Ectodermal cell (in vitro differentiated cells): ENCODE data around the gene CRYGS.

Source experiments
- H3K27ac ChIP-seq: 2 replicates; pipeline ENCODE4 v1.7.0; 2013; ENCODE audit warnings: mild to moderate bottlenecking, low read depth, low read length; ENCODE audit not compliant: insufficient read depth, poor library complexity, severe bottlenecking
- H3K27me3 ChIP-seq: 2 replicates; pipeline ENCODE4 v1.7.0; 2013; ENCODE audit warnings: mild to moderate bottlenecking, low read length; ENCODE audit not compliant: insufficient read depth, control insufficient read depth, poor library complexity, severe bottlenecking
- H3K36me3 ChIP-seq: one replicate; pipeline ENCODE4 v1.7.0; 2013; ENCODE audit warnings: low read length; ENCODE audit not compliant: control insufficient read depth, insufficient read depth
- H3K4me1 ChIP-seq: one replicate; pipeline ENCODE4 v1.7.0; 2013; ENCODE audit warnings: low read length; ENCODE audit not compliant: control insufficient read depth, insufficient read depth
- H3K4me3 ChIP-seq: 2 replicates; pipeline ENCODE4 v1.7.0; 2013; ENCODE audit warnings: low read depth, low read length, control low read depth; ENCODE audit not compliant: insufficient read depth
- H3K9me3 ChIP-seq: 2 replicates; pipeline ENCODE4 v1.7.0; 2013; ENCODE audit warnings: mild to moderate bottlenecking, low read length, moderate library complexity; ENCODE audit not compliant: control insufficient read depth
- WGBS, 2 experiments: methylation state at CpG; one replicate each; pipeline ENCODE4 v1.1.7; 2013; ENCODE audit warnings: missing lambda C conversion rate in 2 of 2; 5-methylcytosine and 5-hydroxymethylcytosine counted together

CRYGS gene

GRCh38 chr3:186496016-186496415 is 48.2 kb downstream of the CRYGS start:
- Histone ChIP-seq H3K4me3 (no peak overlapping the region), H3K9me3 (no peaks in the 10 kb centered on the region), H3K27me3 (no peaks in the 10 kb centered on the region), H3K4me1 (peaks cover 21% of the 10 kb centered on the region), H3K27ac (no peak overlapping the region), H3K36me3 (no peaks in the 10 kb centered on the region)
- WGBS, 2 experiments, result 98 to 99% methylated on average over 3 of the region's 3 CpGs

DNA sequence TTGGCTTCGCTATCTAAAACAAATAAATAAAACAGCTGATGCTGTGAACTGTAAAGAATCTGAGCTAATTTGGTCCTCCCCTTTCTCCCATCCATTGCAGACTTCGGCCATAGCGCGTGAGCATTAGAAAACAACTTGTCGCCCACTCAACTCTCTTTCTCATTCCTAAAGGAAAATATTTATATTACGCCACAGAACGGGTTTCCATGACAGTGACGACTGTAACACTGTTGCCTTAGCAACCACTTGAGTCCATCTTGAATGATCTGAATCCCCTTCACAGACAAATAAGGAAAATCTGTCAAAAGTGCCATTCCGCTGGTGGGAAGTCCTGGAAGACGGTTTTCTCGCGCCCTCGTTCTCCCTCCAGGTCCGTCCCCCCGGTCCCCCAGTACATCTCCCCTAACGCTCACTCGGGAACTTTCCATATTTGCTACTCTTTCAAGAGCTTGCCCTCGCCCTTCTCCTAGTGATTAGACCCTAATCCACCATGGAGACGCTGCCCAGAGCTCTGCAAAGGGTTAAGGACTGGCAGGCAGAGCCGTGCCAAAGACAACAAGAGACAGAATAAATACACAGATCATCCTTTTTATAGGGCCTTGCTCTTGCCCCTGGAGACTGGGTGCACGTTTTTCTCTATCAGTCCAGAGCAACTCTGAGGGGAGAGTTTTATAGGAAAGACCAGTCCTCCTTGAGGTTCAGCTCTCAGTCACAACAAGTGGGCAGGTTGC is 50.5 kb downstream of the CRYGS start:
- 90 to 91% methylated on average over 21 of the region's 21 CpGs for WGBS, 2 experiments
- H3K27me3 ChIP-seq, result no peaks in the 10 kb centered on the region
- no peaks in the 10 kb centered on the region for H3K36me3 ChIP-seq
- H3K4me1 ChIP-seq, result peaks cover 21% of the 10 kb centered on the region
- no peaks in the 10 kb centered on the region for H3K9me3 ChIP-seq
- no peak overlapping the region for H3K27ac ChIP-seq
- no peak overlapping the region for H3K4me3 ChIP-seq

DNA sequence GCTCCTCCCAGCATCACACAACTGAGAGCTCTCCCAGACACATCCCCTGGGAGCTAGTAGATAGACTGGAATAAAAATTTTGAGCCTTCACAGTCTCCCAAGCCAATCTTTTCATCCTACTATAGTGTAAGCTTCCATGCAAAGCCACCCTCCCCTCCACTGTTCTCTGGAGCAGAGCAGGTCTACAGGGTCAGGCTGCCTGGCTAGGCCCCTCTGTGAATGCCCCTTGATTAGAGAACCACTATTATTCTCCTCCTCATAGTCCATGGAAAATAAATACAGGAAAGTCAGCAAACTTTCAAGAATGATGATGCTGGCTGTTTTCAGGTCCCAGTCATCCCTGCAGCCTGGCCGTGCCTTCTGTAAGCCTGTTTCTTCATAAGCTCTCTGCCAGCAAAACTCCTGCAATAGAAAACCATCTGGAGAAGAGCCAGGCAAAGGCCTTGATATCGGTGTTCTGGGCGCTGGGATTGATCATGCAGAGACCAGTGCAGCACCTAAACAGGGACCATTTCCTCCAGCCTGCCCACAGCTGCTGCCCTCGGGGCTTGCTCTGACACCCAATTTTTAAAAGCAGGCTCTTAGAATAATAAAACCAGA is 51.7 kb downstream of the CRYGS start:
- H3K27me3 ChIP-seq, result no peaks in the 10 kb centered on the region
- H3K4me1 ChIP-seq, result peaks cover 24% of the 10 kb centered on the region
- H3K4me3 ChIP-seq, result no peak overlapping the region
- no peak overlapping the region for H3K27ac ChIP-seq
- no peaks in the 10 kb centered on the region for H3K9me3 ChIP-seq
- WGBS, 2 experiments, result 96% methylated on average over 4 of the region's 4 CpGs
- no peaks in the 10 kb centered on the region for H3K36me3 ChIP-seq

DNA sequence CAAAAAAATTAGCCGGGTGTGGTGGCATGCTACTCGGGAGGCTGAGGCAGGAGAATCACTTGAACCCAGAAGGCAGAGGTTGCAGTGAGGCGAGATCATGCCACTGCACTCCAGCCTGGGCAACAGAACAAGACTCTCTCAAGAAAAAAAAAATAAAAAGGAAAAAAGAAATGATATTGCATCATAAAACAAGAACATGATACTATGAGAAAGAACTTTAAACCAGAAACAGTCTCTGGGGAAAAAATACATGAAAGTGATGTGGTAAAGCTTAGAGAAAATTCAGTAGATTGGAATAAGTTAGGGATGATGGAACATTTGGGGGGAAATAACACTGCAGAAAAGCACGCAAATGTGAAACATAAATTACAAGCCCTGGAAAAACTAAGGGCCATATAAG is 54.7 kb downstream of the CRYGS start:
- Histone ChIP-seq H3K36me3 (no peaks in the 10 kb centered on the region), H3K4me3 (no peak overlapping the region), H3K4me1 (peaks cover 20% of the 10 kb centered on the region), H3K27me3 (no peaks in the 10 kb centered on the region), H3K9me3 (no peaks in the 10 kb centered on the region), H3K27ac (no peak overlapping the region)
- WGBS, 2 experiments, result 97% methylated on average over 3 to 4 of the region's 4 CpGs
